GM12864 (cell line): ENCODE results near the gene SUCLG1.

Experiments used
- DNase-seq: peaks from one replicate; pipeline ENCODE4 v3.0.0-alpha.2; 2011; ENCODE audit warnings: low read depth
- H3K4me3 ChIP-seq: 2 replicates; pipeline ENCODE4 v1.5.1; 2011; ENCODE audit warnings: mild to moderate bottlenecking, low read depth, low read length, control low read depth
- TF ChIP-seq, protein P1 (sequence below): IDR thresholded peaks from 2 replicates; pipeline ENCODE4 v1.5.1; 2011; ENCODE audit warnings: low read depth, mild to moderate bottlenecking, moderate library complexity, low read length, control low read depth, inconsistent platforms; ENCODE audit errors: missing control alignments

The SUCLG1 gene

DNA sequence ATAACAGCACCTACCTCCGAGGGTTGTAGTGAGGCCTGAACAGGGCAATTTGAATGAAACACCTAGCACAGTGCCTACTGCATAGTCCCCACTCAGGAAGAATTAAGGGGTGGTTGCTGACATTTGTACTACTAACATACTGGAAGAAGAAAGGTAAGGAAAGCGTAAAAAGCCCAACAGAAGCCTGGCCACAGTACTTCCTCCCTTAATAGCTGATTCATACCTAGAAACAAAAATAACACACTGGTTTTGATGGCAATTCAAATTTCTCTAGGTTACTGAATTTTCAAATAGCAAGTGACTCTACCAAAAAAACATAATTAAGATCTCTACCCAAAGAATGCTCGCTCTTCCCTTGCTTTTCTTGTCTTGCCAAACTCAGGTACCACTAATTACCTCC, 16.2 kb downstream of the SUCLG1 start:
- no peak for DNase-seq
- TF ChIP-seq, protein P1, sequence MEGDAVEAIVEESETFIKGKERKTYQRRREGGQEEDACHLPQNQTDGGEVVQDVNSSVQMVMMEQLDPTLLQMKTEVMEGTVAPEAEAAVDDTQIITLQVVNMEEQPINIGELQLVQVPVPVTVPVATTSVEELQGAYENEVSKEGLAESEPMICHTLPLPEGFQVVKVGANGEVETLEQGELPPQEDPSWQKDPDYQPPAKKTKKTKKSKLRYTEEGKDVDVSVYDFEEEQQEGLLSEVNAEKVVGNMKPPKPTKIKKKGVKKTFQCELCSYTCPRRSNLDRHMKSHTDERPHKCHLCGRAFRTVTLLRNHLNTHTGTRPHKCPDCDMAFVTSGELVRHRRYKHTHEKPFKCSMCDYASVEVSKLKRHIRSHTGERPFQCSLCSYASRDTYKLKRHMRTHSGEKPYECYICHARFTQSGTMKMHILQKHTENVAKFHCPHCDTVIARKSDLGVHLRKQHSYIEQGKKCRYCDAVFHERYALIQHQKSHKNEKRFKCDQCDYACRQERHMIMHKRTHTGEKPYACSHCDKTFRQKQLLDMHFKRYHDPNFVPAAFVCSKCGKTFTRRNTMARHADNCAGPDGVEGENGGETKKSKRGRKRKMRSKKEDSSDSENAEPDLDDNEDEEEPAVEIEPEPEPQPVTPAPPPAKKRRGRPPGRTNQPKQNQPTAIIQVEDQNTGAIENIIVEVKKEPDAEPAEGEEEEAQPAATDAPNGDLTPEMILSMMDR, result no peak

DNA sequence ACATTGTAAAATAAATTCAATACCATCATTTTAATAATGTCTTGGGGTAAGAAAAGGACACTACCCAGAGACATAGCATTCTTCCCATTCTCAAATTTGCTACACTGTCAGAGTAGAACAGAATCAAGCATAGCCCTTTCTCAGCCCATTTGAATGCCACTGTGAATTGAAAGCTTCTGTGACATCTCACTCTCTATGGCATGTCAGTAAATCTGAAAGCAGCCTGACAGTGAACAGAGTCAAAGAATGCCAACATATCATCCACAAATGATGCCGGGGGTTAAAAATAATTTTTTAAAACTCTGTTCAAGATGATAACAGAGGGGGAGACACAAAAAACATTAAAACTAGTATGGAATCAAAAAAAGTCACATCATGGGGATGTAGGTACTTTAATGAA, 17.6 kb downstream of the SUCLG1 start:
- DNase-seq, result no peak
- TF ChIP-seq, protein P1, result no peak
- H3K4me3 ChIP-seq, result no peak overlapping the region

More for the DNA sequence above, 16.2 kb downstream of the SUCLG1 start:
- no peak overlapping the region for H3K4me3 ChIP-seq

DNA sequence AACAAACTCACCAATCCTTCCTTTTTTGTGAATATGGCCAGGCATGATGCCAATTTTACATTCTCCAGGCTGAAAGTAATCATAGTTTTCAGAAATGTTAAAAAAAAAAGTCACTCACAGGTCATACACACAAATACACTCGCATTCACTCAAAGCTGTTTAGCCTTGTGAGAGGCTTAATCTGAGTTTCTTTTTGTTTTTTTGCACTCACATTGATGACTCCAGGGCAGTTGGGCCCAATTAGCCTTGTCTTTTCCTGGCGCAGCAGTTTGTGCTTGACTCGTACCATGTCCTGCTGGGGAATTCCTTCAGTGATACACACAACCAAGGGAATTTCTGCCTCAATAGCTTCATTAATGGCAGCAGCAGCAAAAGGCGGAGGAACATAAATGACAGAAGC, 18.0 kb downstream of the SUCLG1 start:
- DNase-seq, result no peak
- TF ChIP-seq, protein P1, result no peak
- H3K4me3 ChIP-seq, result no peak overlapping the region

DNA sequence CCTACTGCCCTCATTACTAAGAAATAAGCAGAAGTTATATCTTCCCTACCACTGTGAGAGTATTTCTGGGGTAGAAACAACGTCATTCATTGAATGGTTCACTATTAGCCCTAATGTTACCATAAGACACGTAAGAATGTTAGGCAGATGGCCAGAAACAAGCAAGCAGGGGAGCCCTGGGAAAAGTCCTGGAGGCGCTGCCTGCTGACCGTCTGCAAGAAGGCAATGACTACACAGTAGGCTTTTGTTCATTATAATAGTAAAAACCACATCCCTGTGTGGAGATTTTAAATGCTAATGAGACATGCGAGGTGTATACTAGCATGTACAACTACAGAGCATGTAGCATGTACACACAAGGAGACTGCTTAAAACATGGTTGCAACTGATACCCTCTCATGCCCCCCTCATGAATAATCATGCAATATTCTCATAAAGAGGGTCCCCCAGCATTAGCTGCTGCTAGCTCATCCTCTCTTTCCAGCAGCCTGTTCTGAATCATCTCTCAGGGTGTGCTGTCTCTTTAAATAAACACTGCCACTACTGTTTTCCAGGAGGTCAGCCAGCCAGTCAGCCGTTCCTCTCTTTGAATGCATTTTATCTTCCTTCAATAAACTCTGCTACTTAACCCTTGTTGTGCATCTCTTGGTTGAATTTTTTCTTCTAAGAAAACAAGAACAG, 23.6 kb downstream of the SUCLG1 start:
- TF ChIP-seq, protein P1, result no peak
- no peak overlapping the region for H3K4me3 ChIP-seq
- no peak for DNase-seq

DNA sequence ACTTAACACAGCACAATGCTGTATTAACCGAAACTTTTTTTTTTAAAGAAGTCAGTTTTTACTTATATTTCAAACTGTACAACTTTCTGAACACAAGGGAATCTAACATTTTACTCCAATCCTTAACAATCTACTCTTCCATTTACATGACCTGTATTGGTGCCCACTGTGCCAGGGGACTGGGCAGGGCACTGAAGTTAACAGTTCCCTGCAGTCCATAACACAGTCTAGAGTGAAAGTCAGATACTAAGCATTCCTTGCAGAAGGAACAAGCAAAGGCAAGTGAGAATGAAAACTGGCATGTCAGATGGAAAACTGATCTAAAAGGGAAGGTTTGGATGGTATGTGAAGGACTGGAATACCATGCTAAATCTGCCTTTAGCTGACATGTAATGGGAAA, 29.8 kb downstream of the SUCLG1 start:
- no peak overlapping the region for H3K4me3 ChIP-seq
- DNase-seq, result no peak
- TF ChIP-seq, protein P1, result no peak

DNA sequence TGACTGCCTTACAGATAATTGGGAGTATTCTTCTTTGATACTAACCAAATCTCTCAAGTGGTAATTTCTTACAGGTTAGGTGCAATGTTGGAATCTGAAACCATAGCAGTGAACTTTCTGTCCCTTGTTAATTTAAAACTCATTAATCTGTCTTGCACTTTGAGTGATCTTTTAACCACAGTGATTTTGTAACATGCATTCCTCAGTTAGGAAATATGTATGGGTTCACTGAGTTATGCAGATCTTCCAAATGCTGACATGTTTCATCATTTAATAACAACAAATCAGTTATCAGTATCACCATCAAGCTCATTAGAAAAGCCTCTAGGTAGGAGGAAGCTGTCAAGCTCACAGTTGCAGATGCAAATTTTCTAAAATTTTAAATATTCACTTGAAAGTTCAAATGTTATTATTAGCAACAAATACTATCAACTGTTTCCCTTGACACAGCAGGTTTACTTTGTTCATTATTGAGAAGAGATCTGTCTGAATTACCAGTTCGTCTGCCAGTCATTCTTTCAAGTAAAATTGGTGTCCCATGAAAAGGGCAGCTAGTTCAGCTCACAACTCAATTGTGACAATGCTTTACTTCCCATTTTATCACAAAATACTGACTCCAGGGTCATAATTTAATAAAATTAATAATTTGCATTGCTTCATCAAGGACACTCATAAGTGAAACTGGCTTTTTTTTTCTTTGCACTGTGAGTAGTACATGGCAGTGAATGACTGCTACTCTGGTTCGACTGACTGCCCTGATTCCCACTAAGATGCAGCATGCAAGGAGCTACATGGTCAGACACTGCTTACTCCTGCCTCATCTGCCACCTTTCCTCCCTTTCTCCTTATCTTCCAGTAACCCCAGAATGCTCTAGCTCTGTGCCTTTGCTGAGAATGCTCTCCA, 31.6 kb downstream of the SUCLG1 start:
- no peak for DNase-seq
- no peak overlapping the region for H3K4me3 ChIP-seq
- TF ChIP-seq, protein P1, result no peak
